Measurements from ENCODE around the gene SVOPL. TPM values are rescaled to one million over a fixed set of nuclear protein-coding genes. Genes with fewer than 3 reads are reported as not detected.
A peak's percentile ranks its signal among the peaks of the same experiment; 100 is the strongest.

SVOPL gene
- total and polyA plus RNA-seq, 9 donors, result 0.08 TPM; not detected in 8

DNA sequence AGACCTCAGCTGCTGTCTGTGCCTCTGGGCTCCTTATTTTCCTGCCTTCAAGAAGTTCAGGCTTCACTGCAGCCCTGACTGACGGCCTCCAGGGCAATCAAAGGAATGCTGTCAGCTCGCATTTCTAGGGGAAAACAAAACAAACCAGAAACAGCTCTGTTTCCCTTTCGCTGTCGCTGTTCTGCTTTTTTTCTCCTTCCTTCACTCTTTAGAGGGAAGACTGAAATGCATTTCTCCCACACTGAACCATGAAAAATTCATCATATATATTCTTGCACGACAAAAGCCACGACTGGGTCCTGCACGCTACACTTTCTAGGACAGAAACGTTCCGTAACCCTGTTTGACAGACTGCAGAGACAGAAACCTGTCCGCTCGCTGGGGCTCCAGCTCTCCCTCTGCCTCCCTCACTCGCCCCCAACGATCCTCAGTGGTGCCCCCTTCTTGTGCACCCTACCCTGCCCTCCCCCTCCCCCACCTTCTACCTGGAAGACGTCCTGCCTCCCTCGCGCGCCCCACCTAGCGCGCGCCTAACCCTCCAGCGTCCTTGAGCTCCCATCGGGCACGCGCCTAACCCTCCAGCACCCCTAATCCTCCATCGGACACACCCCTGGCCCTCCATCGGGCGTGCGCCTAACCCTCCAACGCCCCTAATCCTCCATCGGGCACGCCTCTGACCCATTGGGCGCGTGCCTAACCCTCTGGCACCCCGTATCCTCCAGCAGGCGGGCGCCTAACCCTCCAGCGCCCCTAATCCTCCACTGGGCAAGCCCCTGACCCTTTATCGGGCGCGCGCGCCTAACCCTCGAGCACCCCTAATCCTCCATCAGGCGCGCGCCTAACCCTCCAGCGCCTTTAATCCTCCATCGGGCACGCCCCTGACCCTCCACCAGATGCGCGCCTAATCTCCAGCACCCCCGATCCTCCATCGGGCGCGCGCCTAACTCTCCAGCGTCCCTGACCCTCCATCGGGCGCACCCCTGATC is 37.1 kb downstream of the SVOPL start:
- H3K4me3 ChIP-seq (ENCODE audit: low read length), result peak overlapping the region; percentile 39
- H3K27me3 ChIP-seq (ENCODE audit: control insufficient read depth, insufficient read depth, low read length), result peaks cover 4% of the 10 kb centered on the region
- no peaks in the 10 kb centered on the region for H3K4me1 ChIP-seq (ENCODE audit: control insufficient read depth, insufficient read depth, low read length)
- WGBS (ENCODE audit: insufficient coverage), result 28% methylated on average over 59 of the region's 59 CpGs
- peak; percentile 13 for DNase-seq
- H3K9me3 ChIP-seq (replicated peaks; ENCODE audit: control insufficient read depth, low read depth, low read length), result no peaks in the 10 kb centered on the region
- no peaks in the 10 kb centered on the region for H3K36me3 ChIP-seq (ENCODE audit: control insufficient read depth, insufficient read depth, low read length)
- no peak overlapping the region for H3K27ac ChIP-seq (ENCODE audit: low read length)

- H3K9me3 ChIP-seq (replicated peaks; ENCODE audit: control insufficient read depth, low read depth, low read length), result no peaks in the 10 kb centered on the region
- 71% methylated on average over 3 of the region's 6 CpGs for WGBS (ENCODE audit: insufficient coverage)
- no peaks in the 10 kb centered on the region for H3K36me3 ChIP-seq (ENCODE audit: control insufficient read depth, insufficient read depth, low read length)
- H3K4me1 ChIP-seq (ENCODE audit: control insufficient read depth, insufficient read depth, low read length), result no peaks in the 10 kb centered on the region
- H3K27ac ChIP-seq (ENCODE audit: low read length), result no peak overlapping the region
- DNase-seq, result no peak
- H3K4me3 ChIP-seq (ENCODE audit: low read length), result no peak overlapping the region
- peaks cover 4% of the 10 kb centered on the region for H3K27me3 ChIP-seq (ENCODE audit: control insufficient read depth, insufficient read depth, low read length)
These were observed 38.2 kb downstream of the SVOPL start for GRCh38 chr7:138662991-138663320.

DNA sequence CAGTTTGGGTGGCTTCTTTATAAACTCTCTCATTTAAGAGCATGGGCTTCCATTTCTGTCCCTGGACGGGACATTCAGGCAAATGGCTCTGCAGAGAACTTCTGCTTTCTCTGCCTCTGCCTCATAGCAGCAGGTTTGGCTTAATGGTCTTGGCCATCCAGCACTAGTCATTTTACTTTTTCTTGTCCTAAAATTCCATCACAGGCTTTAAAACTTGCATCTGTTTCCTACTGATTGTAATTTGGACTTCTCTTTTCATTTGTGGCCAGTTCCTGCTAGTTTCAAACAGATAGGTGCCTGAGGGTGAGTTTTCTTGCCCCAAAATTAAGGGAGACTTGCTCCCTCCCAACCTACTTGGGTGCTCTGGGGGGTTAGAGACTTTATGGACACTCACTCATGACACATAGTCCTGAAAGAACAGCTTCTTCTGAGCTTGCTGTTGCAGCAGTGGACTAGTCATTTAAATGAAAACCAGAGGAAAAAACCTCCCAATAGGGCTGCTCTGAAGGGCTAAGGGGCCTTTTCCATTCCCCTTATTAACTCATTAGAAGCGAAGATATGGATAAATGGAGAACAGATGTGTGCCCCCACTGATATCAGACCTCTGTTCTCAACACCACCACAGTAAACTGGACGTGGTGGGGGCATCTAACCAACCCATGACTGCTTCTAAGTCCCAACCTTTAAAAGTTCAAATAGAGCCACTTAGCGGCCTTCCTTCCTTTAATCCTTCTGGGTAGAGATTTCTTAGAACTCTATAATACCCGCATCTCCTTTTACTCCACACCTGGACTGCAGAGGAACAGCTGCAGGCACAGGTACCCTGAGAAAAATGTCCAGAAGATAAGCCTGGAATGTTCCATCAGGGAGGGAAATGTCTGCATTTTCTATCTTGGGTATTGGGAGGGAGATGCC is 38.8 kb downstream of the SVOPL start:
- H3K9me3 ChIP-seq (replicated peaks; ENCODE audit: control insufficient read depth, low read depth, low read length), result no peaks in the 10 kb centered on the region
- peaks cover 4% of the 10 kb centered on the region for H3K27me3 ChIP-seq (ENCODE audit: control insufficient read depth, insufficient read depth, low read length)
- H3K4me3 ChIP-seq (ENCODE audit: low read length), result no peak overlapping the region
- no peak for DNase-seq
- H3K27ac ChIP-seq (ENCODE audit: low read length), result no peak overlapping the region
- H3K36me3 ChIP-seq (ENCODE audit: control insufficient read depth, insufficient read depth, low read length), result no peaks in the 10 kb centered on the region
- no peaks in the 10 kb centered on the region for H3K4me1 ChIP-seq (ENCODE audit: control insufficient read depth, insufficient read depth, low read length)
- WGBS (ENCODE audit: insufficient coverage), result 56% methylated on average over 3 of the region's 5 CpGs

DNA sequence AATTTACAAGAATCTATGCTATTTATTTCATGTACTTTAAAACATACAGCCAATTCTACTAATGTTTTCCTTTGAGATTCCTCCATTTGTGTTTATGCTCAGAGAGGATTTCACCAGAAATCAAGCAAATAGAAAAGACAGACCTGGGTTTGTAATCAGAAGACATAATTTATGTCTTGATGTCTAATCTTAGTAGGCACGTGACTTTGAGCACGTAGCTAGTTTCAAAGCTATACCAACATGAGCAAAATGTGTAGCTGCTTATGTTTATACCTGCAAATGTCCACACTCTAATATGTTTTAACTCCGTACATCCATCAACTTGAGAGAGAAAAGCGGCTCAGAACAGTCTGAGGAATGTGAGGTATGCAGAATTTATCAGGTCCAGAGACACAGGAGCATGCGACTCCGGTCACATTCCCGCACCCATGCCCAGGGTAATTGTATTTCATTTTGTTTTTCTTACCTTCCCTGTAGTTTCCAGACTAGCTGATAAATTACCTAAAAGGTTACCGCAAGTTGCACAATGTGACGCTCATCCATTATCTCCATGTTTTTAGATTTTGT is 40.0 kb downstream of the SVOPL start:
- 83% methylated on average over 1 of the region's 9 CpGs for WGBS (ENCODE audit: insufficient coverage)
- Histone ChIP-seq H3K4me1 (ENCODE audit: control insufficient read depth, insufficient read depth, low read length) (no peaks in the 10 kb centered on the region), H3K36me3 (ENCODE audit: control insufficient read depth, insufficient read depth, low read length) (no peaks in the 10 kb centered on the region), H3K9me3 (replicated peaks; ENCODE audit: control insufficient read depth, low read depth, low read length) (no peaks in the 10 kb centered on the region), H3K27me3 (ENCODE audit: control insufficient read depth, insufficient read depth, low read length) (peaks cover 4% of the 10 kb centered on the region), H3K27ac (ENCODE audit: low read length) (no peak overlapping the region), H3K4me3 (ENCODE audit: low read length) (no peak overlapping the region)
- DNase-seq, result no peak

- Histone ChIP-seq H3K4me1 (ENCODE audit: control insufficient read depth, insufficient read depth, low read length) (no peaks in the 10 kb centered on the region), H3K9me3 (replicated peaks; ENCODE audit: control insufficient read depth, low read depth, low read length) (peaks cover 2% of the 10 kb centered on the region), H3K4me3 (ENCODE audit: low read length) (no peak overlapping the region), H3K36me3 (ENCODE audit: control insufficient read depth, insufficient read depth, low read length) (no peaks in the 10 kb centered on the region), H3K27me3 (ENCODE audit: control insufficient read depth, insufficient read depth, low read length) (no peaks in the 10 kb centered on the region), H3K27ac (ENCODE audit: low read length) (no peak overlapping the region)
- WGBS (ENCODE audit: insufficient coverage), result 80% methylated on average over 2 of the region's 4 CpGs
- DNase-seq, result no peak
These were observed 42.3 kb downstream of the SVOPL start for GRCh38 chr7:138658889-138659288.

- Histone ChIP-seq H3K27me3 (ENCODE audit: control insufficient read depth, insufficient read depth, low read length) (no peaks in the 10 kb centered on the region), H3K9me3 (replicated peaks; ENCODE audit: control insufficient read depth, low read depth, low read length) (peaks cover 2% of the 10 kb centered on the region), H3K36me3 (ENCODE audit: control insufficient read depth, insufficient read depth, low read length) (no peaks in the 10 kb centered on the region), H3K4me3 (ENCODE audit: low read length) (no peak overlapping the region), H3K27ac (ENCODE audit: low read length) (no peak overlapping the region), H3K4me1 (ENCODE audit: control insufficient read depth, insufficient read depth, low read length) (no peaks in the 10 kb centered on the region)
- DNase-seq, result no peak
- no CpG with 5 or more reads among the region's 4 CpGs for WGBS (ENCODE audit: insufficient coverage)
These were observed 43.2 kb downstream of the SVOPL start for GRCh38 chr7:138657854-138658386.

DNA sequence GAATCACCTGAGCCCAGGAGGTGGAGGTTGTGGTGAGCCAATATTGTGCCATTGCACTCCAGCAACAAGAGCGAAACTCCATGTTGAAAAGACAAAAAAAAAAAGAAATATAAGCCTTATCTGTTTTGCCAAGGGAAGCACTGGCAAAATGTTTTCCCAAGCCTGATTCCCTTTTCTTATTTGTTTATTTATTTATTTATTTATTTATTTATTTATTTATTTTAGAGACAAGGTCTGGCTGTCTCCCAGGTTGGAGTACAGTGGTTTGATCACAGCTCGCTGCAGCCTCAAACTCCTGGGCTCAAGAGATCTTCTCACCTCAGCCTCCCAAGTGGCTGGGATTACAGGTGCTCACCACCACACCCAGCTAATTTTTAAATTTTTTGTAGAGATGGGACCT is 44.2 kb downstream of the SVOPL start:
- H3K27ac ChIP-seq (ENCODE audit: low read length), result no peak overlapping the region
- no peak for DNase-seq
- no peaks in the 10 kb centered on the region for H3K4me1 ChIP-seq (ENCODE audit: control insufficient read depth, insufficient read depth, low read length)
- 100% methylated on average over 1 of the region's 2 CpGs for WGBS (ENCODE audit: insufficient coverage)
- H3K4me3 ChIP-seq (ENCODE audit: low read length), result no peak overlapping the region
- peaks cover 2% of the 10 kb centered on the region for H3K9me3 ChIP-seq (replicated peaks; ENCODE audit: control insufficient read depth, low read depth, low read length)
- no peaks in the 10 kb centered on the region for H3K36me3 ChIP-seq (ENCODE audit: control insufficient read depth, insufficient read depth, low read length)
- no peaks in the 10 kb centered on the region for H3K27me3 ChIP-seq (ENCODE audit: control insufficient read depth, insufficient read depth, low read length)

- Histone ChIP-seq H3K9me3 (replicated peaks; ENCODE audit: control insufficient read depth, low read depth, low read length) (peaks cover 2% of the 10 kb centered on the region), H3K4me1 (ENCODE audit: control insufficient read depth, insufficient read depth, low read length) (no peaks in the 10 kb centered on the region), H3K27ac (ENCODE audit: low read length) (no peak overlapping the region), H3K36me3 (ENCODE audit: control insufficient read depth, insufficient read depth, low read length) (no peaks in the 10 kb centered on the region), H3K27me3 (ENCODE audit: control insufficient read depth, insufficient read depth, low read length) (no peaks in the 10 kb centered on the region), H3K4me3 (ENCODE audit: low read length) (no peak overlapping the region)
- DNase-seq, result no peak
- whole genome bisulfite sequencing (ENCODE audit: insufficient coverage), result 63% methylated on average over 2 of the region's 5 CpGs
These were observed 46.5 kb downstream of the SVOPL start for GRCh38 chr7:138654616-138655015.

DNA sequence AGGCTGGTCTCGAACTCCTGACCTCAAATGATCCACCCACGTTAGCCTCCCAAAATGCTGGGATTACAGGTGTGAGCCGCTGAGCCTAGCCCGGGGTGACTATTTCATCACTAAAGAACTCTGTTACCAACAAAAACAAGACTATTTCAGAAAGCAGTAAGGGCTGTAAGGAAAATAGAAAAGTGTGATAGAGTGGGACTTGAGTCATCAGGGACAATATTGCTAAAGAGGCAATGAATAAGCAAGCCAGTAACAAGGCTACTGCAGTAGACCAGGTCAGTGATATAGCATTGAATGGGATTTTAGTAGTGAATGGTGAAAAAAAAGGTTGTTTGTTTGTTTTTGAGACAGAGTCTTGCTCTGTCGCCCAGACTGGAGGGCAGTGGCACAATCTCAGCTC is 51.7 kb downstream of the SVOPL start:
- no peaks in the 10 kb centered on the region for H3K36me3 ChIP-seq (ENCODE audit: control insufficient read depth, insufficient read depth, low read length)
- no peak overlapping the region for H3K4me3 ChIP-seq (ENCODE audit: low read length)
- no peak overlapping the region for H3K27ac ChIP-seq (ENCODE audit: low read length)
- 83% methylated on average over 1 of the region's 5 CpGs for WGBS (ENCODE audit: insufficient coverage)
- no peak for DNase-seq
- H3K9me3 ChIP-seq (replicated peaks; ENCODE audit: control insufficient read depth, low read depth, low read length), result peaks cover under 1% of the 10 kb centered on the region
- no peaks in the 10 kb centered on the region for H3K4me1 ChIP-seq (ENCODE audit: control insufficient read depth, insufficient read depth, low read length)
- no peaks in the 10 kb centered on the region for H3K27me3 ChIP-seq (ENCODE audit: control insufficient read depth, insufficient read depth, low read length)

DNA sequence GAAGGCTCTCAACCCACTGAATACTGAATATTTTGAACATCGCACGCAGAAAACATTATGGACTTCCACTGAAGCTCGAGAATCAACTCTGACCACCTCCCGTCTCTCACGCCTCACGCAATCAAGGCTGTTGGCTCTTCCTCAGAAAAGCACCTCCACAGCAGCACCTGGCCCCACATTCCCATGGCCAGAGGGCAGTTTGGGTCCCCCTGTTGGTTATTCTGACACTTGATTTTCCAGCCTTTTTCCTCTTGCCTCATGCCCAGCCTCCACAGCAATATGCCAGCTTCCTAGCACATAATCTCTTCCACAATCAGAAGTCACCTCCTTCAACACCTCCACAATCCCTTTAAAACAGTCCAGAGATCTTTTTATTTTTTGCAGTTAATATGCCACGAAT is 55.9 kb downstream of the SVOPL start:
- Histone ChIP-seq H3K9me3 (replicated peaks; ENCODE audit: control insufficient read depth, low read depth, low read length) (no peaks in the 10 kb centered on the region), H3K27ac (ENCODE audit: low read length) (no peak overlapping the region), H3K27me3 (ENCODE audit: control insufficient read depth, insufficient read depth, low read length) (no peaks in the 10 kb centered on the region), H3K4me3 (ENCODE audit: low read length) (no peak overlapping the region), H3K4me1 (ENCODE audit: control insufficient read depth, insufficient read depth, low read length) (no peaks in the 10 kb centered on the region), H3K36me3 (ENCODE audit: control insufficient read depth, insufficient read depth, low read length) (no peaks in the 10 kb centered on the region)
- no peak for DNase-seq
- 82% methylated on average over 7 of the region's 7 CpGs for WGBS (ENCODE audit: insufficient coverage)
